Endothelial cell of umbilical vein (primary cell): ENCODE results near the gene RAPGEF4. TPM values are rescaled to one million over a fixed set of nuclear protein-coding genes. Genes with fewer than 3 reads are reported as not detected.

Experiments
- BruUV-seq: library from RNA; stranded (reverse); fragments of 400-500 nt; replicated peaks from 2 replicates; lab custom pipeline; 2021; lab: Mats Ljungman, UMichigan
- CTCF ChIA-PET: fragments of 300-600, 350-600 bp; sonication (Branson Sonifier 250); formaldehyde crosslinking; loops from one replicate; lab custom pipeline; 2021; ENCODE audit warnings: antibody characterized with exemption, inconsistent platforms; lab: Charles Lee
- POLR2A ChIA-PET: fragments of 300-600, 350-600 bp; sonication (Branson Sonifier 250); formaldehyde crosslinking; loops from one replicate; lab custom pipeline; 2021; ENCODE audit warnings: antibody characterized with exemption, inconsistent platforms; lab: Charles Lee
- DNase-seq: peaks from one replicate; pipeline ENCODE4 v3.0.0-alpha.2; 2011; ENCODE audit warnings: low read depth, low spot score
- FAIRE-seq: peaks from 2 replicates; lab custom pipeline; 2011; peaks lifted over from hg19 to GRCh38; lab: Jason Lieb, UNC
- H2AFZ ChIP-seq: 2 replicates; pipeline ENCODE4 v1.6.0; 2012; ENCODE audit warnings: low read depth, low read length, control low read depth, inconsistent platforms
- H3K27ac ChIP-seq: 2 replicates; pipeline ENCODE4 v1.5.1; 2011; ENCODE audit warnings: low read depth, mild to moderate bottlenecking, control low read depth, low read length, moderate library complexity; ENCODE audit not compliant: insufficient read depth
- H3K27me3 ChIP-seq, 2 experiments: 2 replicates each; pipeline versions ENCODE4 v1.6.0 to v1.6.1; 2011; ENCODE audit warnings: low read length in 2 of 2, mixed read lengths in 1 of 2; ENCODE audit not compliant: control insufficient read depth in 2 of 2, insufficient read depth in 2 of 2
- H3K36me3 ChIP-seq, 2 experiments: 2 replicates in 1 of 2; 3 replicates in 1 of 2; pipeline ENCODE4 v1.5.1; 2011; ENCODE audit warnings: low read length in 2 of 2, mild to moderate bottlenecking in 1 of 2, moderate library complexity in 1 of 2; ENCODE audit not compliant: control insufficient read depth in 2 of 2, insufficient read depth in 2 of 2; ENCODE audit errors: extremely low read depth in 1 of 2
- H3K4me1 ChIP-seq: 3 replicates; pipeline ENCODE4 v1.5.1; 2011; ENCODE audit warnings: mild to moderate bottlenecking, low read length; ENCODE audit not compliant: control insufficient read depth, insufficient read depth; ENCODE audit errors: extremely low read depth
- H3K4me2 ChIP-seq: 2 replicates; pipeline ENCODE4 v1.6.1; 2011; ENCODE audit warnings: low read length, control low read depth, mixed read lengths; ENCODE audit not compliant: insufficient read depth
- H3K4me3 ChIP-seq, 3 experiments: fragments of 200-600 bp in 1 of 3; sonication (generic), shearing (Covaris generic) in 1 of 3; replicated peaks in 1 of 3; 2 replicates each; pipeline ENCODE4 v1.5.1; 2011 to 2016; ENCODE audit warnings: control low read depth in 3 of 3, low read length in 3 of 3, mild to moderate bottlenecking in 2 of 3, inconsistent platforms in 1 of 3, low read depth in 1 of 3, moderate library complexity in 1 of 3; ENCODE audit not compliant: insufficient read depth in 1 of 3
- H3K79me2 ChIP-seq: 2 replicates; pipeline ENCODE4 v1.6.0; 2012; ENCODE audit warnings: low read length, inconsistent platforms; ENCODE audit not compliant: control insufficient read depth, insufficient read depth
- H3K9ac ChIP-seq: replicated peaks from 2 replicates; pipeline ENCODE3; 2011; ENCODE audit warnings: low read length, control low read depth; ENCODE audit not compliant: insufficient read depth; ENCODE audit errors: extremely low read depth
- H3K9me1 ChIP-seq: replicated peaks from 3 replicates; pipeline ENCODE4 v1.6.0; 2011; ENCODE audit warnings: mild to moderate bottlenecking, low read length; ENCODE audit not compliant: control insufficient read depth, insufficient read depth; ENCODE audit errors: extremely low read depth
- H3K9me3 ChIP-seq: replicated peaks from 2 replicates; pipeline ENCODE4 v1.5.1; 2012; ENCODE audit warnings: low read length, inconsistent platforms; ENCODE audit not compliant: control insufficient read depth, insufficient read depth
- H4K20me1 ChIP-seq: replicated peaks from 2 replicates; pipeline ENCODE3; 2011; ENCODE audit warnings: mild to moderate bottlenecking, low read length; ENCODE audit not compliant: control insufficient read depth, insufficient read depth; ENCODE audit errors: extremely low read depth
- FOS ChIP-seq: IDR thresholded peaks from 2 replicates; pipeline ENCODE4 v1.6.1; 2011; ENCODE audit warnings: mild to moderate bottlenecking, low read length, moderate library complexity, borderline replicate concordance; ENCODE audit not compliant: insufficient read depth
- GATA2 ChIP-seq: IDR thresholded peaks from 2 replicates; pipeline ENCODE4 v1.7.0; 2011; ENCODE audit warnings: low read depth, mild to moderate bottlenecking, moderate library complexity, mixed read lengths, low read length; ENCODE audit not compliant: insufficient read length, insufficient read depth
- JUN ChIP-seq: IDR thresholded peaks from 2 replicates; pipeline ENCODE4 v1.6.1; 2011; ENCODE audit warnings: borderline replicate concordance, low read depth; ENCODE audit not compliant: insufficient read length, insufficient read depth
- MYC ChIP-seq: IDR thresholded peaks from one replicate; pipeline ENCODE4 v1.6.1; 2011; ENCODE audit warnings: mild to moderate bottlenecking, low read depth, low read length
- POLR2AphosphoS5 ChIP-seq: IDR thresholded peaks from 2 replicates; pipeline ENCODE4 v1.6.1; 2012; ENCODE audit warnings: low read depth, mild to moderate bottlenecking, control low read depth, low read length, moderate library complexity; ENCODE audit not compliant: insufficient read depth
- dilution Hi-C: fragments of 300-500 bp; cut with MboI; formaldehyde crosslinking; loops from one replicate; pipeline ENCODE4 v1.15.0; 2019; ENCODE audit warnings: low sequenced_read_pairs; ENCODE audit not compliant: extremely low pct_ligation_motif_present
- intact Hi-C: fragments of 100-400 bp; cut with micrococcal nuclease; formaldehyde crosslinking; loops from one replicate; pipeline ENCODE4 v1.10.0; 2022
- polyA plus RNA-seq, 4 experiments: library from polyadenylated mRNA; depleted of rRNA in 3 of 4; stranded (reverse) in 3 of 4; unstranded in 1 of 4; fragments of >200 nt; gene quantifications; 2 replicates each; pipeline versions ENCODE4 v1.2.1 to v1.2.3, GENCODE V29; 2011 to 2012; ENCODE audit warnings: missing spikeins in 1 of 4
- total RNA-seq: library from RNA; stranded (reverse); gene quantifications from 2 replicates; pipeline ENCODE4 v1.2.3, GENCODE V29; 2021
- TF ChIP-seq, protein P1 (sequence below), 2 donors: IDR thresholded peaks; 1 replicate in 1 of 2; 2 replicates in 1 of 2; pipeline ENCODE4 v1.5.1; 2011; ENCODE audit warnings: low read length in 2 of 2, mild to moderate bottlenecking in 2 of 2, moderate library complexity in 2 of 2, control low read depth in 1 of 2, inconsistent platforms in 1 of 2, low read depth in 1 of 2; ENCODE audit not compliant: insufficient read depth in 1 of 2; ENCODE audit errors: extremely low read depth in 1 of 2

RAPGEF4 gene
- total and polyA plus RNA-seq, 2 donors (not counting 3 experiments of a cell fraction or from before 2014, with no cell fraction given), result 7.2 to 9.2 TPM

- Histone ChIP-seq H3K27me3 (no peaks in the 10 kb centered on the region), H3K27ac (no peak overlapping the region), H3K79me2 (no peaks in the 10 kb centered on the region), H3K9me3 (peaks cover 2% of the 10 kb centered on the region), H3K4me1 (peaks cover 9% of the 10 kb centered on the region), H3K36me3 (peaks cover 0 to 2% of the 10 kb centered on the region in 2 experiments), H3K9ac (no peak overlapping the region), H3K4me2 (no peak overlapping the region), H3K4me3 (no peak overlapping the region), H4K20me1 (no peaks in the 10 kb centered on the region), H2AFZ (no peak overlapping the region), H3K9me1 (no peaks in the 10 kb centered on the region)
- POLR2A ChIA-PET, result no interaction called here
- intact Hi-C loops (no loop called here), dilution Hi-C loops (no loop called here)
- FAIRE-seq, result no peak
- CTCF ChIA-PET, result interaction anchor here (2.0 kb wide), 1 partner anchor 66 kb away, joined by 7 read pairs; no protein-coding TSS in a partner anchor
- no TSS peak for BruUV-seq
- TF ChIP-seq JUN (no peak), MYC (no peak), FOS (no peak), POLR2AphosphoS5 (no peak), GATA2 (no peak)
- TF ChIP-seq, protein P1, sequence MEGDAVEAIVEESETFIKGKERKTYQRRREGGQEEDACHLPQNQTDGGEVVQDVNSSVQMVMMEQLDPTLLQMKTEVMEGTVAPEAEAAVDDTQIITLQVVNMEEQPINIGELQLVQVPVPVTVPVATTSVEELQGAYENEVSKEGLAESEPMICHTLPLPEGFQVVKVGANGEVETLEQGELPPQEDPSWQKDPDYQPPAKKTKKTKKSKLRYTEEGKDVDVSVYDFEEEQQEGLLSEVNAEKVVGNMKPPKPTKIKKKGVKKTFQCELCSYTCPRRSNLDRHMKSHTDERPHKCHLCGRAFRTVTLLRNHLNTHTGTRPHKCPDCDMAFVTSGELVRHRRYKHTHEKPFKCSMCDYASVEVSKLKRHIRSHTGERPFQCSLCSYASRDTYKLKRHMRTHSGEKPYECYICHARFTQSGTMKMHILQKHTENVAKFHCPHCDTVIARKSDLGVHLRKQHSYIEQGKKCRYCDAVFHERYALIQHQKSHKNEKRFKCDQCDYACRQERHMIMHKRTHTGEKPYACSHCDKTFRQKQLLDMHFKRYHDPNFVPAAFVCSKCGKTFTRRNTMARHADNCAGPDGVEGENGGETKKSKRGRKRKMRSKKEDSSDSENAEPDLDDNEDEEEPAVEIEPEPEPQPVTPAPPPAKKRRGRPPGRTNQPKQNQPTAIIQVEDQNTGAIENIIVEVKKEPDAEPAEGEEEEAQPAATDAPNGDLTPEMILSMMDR (IDR thresholded peaks at IDR 0.05; ENCODE audit: extremely low read depth in 1 of 2, insufficient read depth in 1 of 2, low read depth in 1 of 2, low read length in 2 of 2), result no peak
- DNase-seq, result no peak
Observed at GRCh38 chr2:172997031-172997430, 261.4 kb downstream of the RAPGEF4 start.
